CD4-positive, alpha-beta memory T cell (primary cell): Measurements from ENCODE around the gene MS4A2. TPM values are rescaled to one million over a fixed set of nuclear protein-coding genes. Genes with fewer than 3 reads are reported as not detected.
"Not testable (repeated sequence)": the region's sequence is repeated elsewhere in the genome, so short reads cannot be mapped to it uniquely, and the experiment has no call there.

Experiments
- CTCF ChIA-PET: fragments of 350-600 bp; sonication (Branson Sonifier 250); formaldehyde crosslinking; loops from one replicate; lab custom pipeline; 2021; ENCODE audit warnings: inconsistent platforms; ENCODE audit not compliant: partially characterized antibody; lab: Charles Lee
- POLR2A ChIA-PET: fragments of 350-600 bp; sonication (Branson Sonifier 250); formaldehyde crosslinking; loops from one replicate; lab custom pipeline; 2021; ENCODE audit not compliant: partially characterized antibody; lab: Charles Lee
- DNase-seq, 5 donors: peaks; one replicate each; pipeline versions ENCODE4 v3.0.0 to v3.0.0-alpha.2; 2020 to 2022; ENCODE audit warnings: mixed read lengths in 1 of 5
- H3K27ac ChIP-seq: one replicate; pipeline ENCODE4 v1.7.0; 2013; ENCODE audit warnings: low read depth, low read length
- H3K27me3 ChIP-seq: 2 replicates; pipeline ENCODE4 v1.7.0; 2013; ENCODE audit warnings: mild to moderate bottlenecking, low read length, moderate library complexity; ENCODE audit not compliant: insufficient read depth
- H3K36me3 ChIP-seq: 2 replicates; pipeline ENCODE4 v1.7.0; 2013; ENCODE audit warnings: mild to moderate bottlenecking, low read length, moderate library complexity; ENCODE audit not compliant: insufficient read depth
- H3K4me1 ChIP-seq: 2 replicates; pipeline ENCODE4 v1.7.0; 2013; ENCODE audit warnings: mild to moderate bottlenecking, low read length, moderate library complexity; ENCODE audit not compliant: insufficient read depth
- H3K4me3 ChIP-seq, 2 donors: one replicate each; pipeline ENCODE4 v1.7.0; 2013; ENCODE audit warnings: low read length in 2 of 2, mild to moderate bottlenecking in 1 of 2
- H3K9me3 ChIP-seq, 2 donors: one replicate each; pipeline ENCODE4 v1.7.0; 2013; ENCODE audit warnings: low read length in 2 of 2, control low read depth in 1 of 2; ENCODE audit not compliant: control insufficient read depth in 1 of 2
- H3K27ac Mint-ChIP-seq, 7 donors: one replicate each; pipeline ENCODE4 v1.8.0; 2020 to 2021; ENCODE audit warnings: mixed read lengths in 7 of 7, mild to moderate bottlenecking in 6 of 7, inconsistent platforms in 3 of 7, moderate library complexity in 3 of 7
- H3K27me3 Mint-ChIP-seq, 2 donors: one replicate each; pipeline ENCODE4 v1.8.0; 2020 to 2021; ENCODE audit warnings: mixed read lengths in 2 of 2
- H3K36me3 Mint-ChIP-seq, 2 donors: one replicate each; pipeline ENCODE4 v1.8.0; 2020 to 2021; ENCODE audit warnings: mixed read lengths in 2 of 2, inconsistent platforms in 1 of 2, mild to moderate bottlenecking in 1 of 2
- H3K4me1 Mint-ChIP-seq, 4 donors: one replicate each; pipeline ENCODE4 v1.8.0; 2020 to 2021; ENCODE audit warnings: mixed read lengths in 4 of 4, mild to moderate bottlenecking in 1 of 4
- H3K4me3 Mint-ChIP-seq, 8 donors: one replicate each; pipeline ENCODE4 v1.8.0; 2020 to 2021; ENCODE audit warnings: mixed read lengths in 8 of 8, mild to moderate bottlenecking in 7 of 8, moderate library complexity in 6 of 8, inconsistent platforms in 3 of 8
- H3K9me3 Mint-ChIP-seq, 8 donors: one replicate each; pipeline ENCODE4 v1.8.0; 2020 to 2021; ENCODE audit warnings: mixed read lengths in 8 of 8, mild to moderate bottlenecking in 5 of 8, inconsistent platforms in 3 of 8, moderate library complexity in 1 of 8
- intact Hi-C: fragments of 100-400 bp; cut with micrococcal nuclease; formaldehyde crosslinking; loops from one replicate; pipeline ENCODE4 v1.15.1; 2023
- polyA plus RNA-seq, 2 donors: library from polyadenylated mRNA; unstranded; fragments of 300-500 nt; fragmentation: Illumina TruSeq; gene quantifications; one replicate each; pipeline ENCODE4 v1.2.3, GENCODE V29; 2021
- total RNA-seq, 2 experiments: library from RNA; stranded (reverse); gene quantifications; one replicate each; pipeline ENCODE4 v1.2.3, GENCODE V29; 2021

MS4A2 gene
- total RNA-seq (not detected), polyA plus RNA-seq (not detected)

- H3K36me3 ChIP-seq, result no peaks in the 10 kb centered on the region
- ChIA-PET CTCF (no interaction called here), POLR2A (no interaction called here)
- Mint-ChIP-seq H3K27ac (no peak within 1 kb of the TSS), H3K4me1 (no peaks in the 10 kb centered on the region), H3K27me3 (peaks cover 6 to 9% of the 10 kb centered on the region in 2 donors), H3K9me3 (no peaks in the 10 kb centered on the region), H3K36me3 (no peaks in the 10 kb centered on the region), H3K4me3 (no peak within 1 kb of the TSS)
- no peaks in the 10 kb centered on the region for H3K9me3 ChIP-seq
- H3K27me3 ChIP-seq, result no peaks in the 10 kb centered on the region
- H3K4me1 ChIP-seq, result no peaks in the 10 kb centered on the region
- intact Hi-C loops, result no loop called here
- no peak for DNase-seq
- no peak within 1 kb of the TSS for H3K4me3 ChIP-seq
- no peak within 1 kb of the TSS for H3K27ac ChIP-seq
Observed at GRCh38 chr11:60088364-60088763, at the start of gene MS4A2. MS4A2 (plus strand) TSS chr11:60088664; CDS start chr11:60088766, 102 bp downstream.

GRCh38 chr11:60040109-60040508, 48.4 kb upstream of the MS4A2 start, which contains the start of gene OOSP2:
OOSP2 (plus strand) TSS chr11:60040409; CDS start chr11:60040460, 51 bp downstream.
- ChIA-PET POLR2A (no interaction called here), CTCF (no interaction called here)
- no peak for DNase-seq
- intact Hi-C loops, result no loop called here
- Histone ChIP-seq H3K4me1 (no peaks in the 10 kb centered on the region), H3K9me3 (no peaks in the 10 kb centered on the region), H3K4me3 (no peak within 1 kb of the TSS), H3K36me3 (no peaks in the 10 kb centered on the region), H3K27me3 (no peaks in the 10 kb centered on the region), H3K27ac (no peak within 1 kb of the TSS)
- Mint-ChIP-seq H3K4me3 (no peak within 1 kb of the TSS), H3K4me1 (no peaks in the 10 kb centered on the region), H3K27me3 (peaks cover 5 to 7% of the 10 kb centered on the region in 2 donors), H3K27ac (no peak within 1 kb of the TSS), H3K36me3 (no peaks in the 10 kb centered on the region), H3K9me3 (no peaks in the 10 kb centered on the region)

- H3K36me3 ChIP-seq, H3K4me1 Mint-ChIP-seq, H3K27ac ChIP-seq, H3K4me1 ChIP-seq, H3K27ac Mint-ChIP-seq, H3K4me3 ChIP-seq, H3K4me3 Mint-ChIP-seq, CTCF ChIA-PET, H3K36me3 Mint-ChIP-seq, H3K9me3 Mint-ChIP-seq, DNase-seq, intact Hi-C loops, H3K9me3 ChIP-seq, POLR2A ChIA-PET, H3K27me3 ChIP-seq: not testable (repeated sequence)
- peaks cover 7 to 14% of the 10 kb centered on the region in 2 donors for H3K27me3 Mint-ChIP-seq
Observed at GRCh38 chr11:60050422-60050821, 38.0 kb upstream of the MS4A2 start.

GRCh38 chr11:60050839-60051238, 37.6 kb upstream of the MS4A2 start:
- H3K4me1 ChIP-seq, DNase-seq, H3K9me3 Mint-ChIP-seq, intact Hi-C loops, H3K4me3 ChIP-seq, H3K36me3 Mint-ChIP-seq, H3K36me3 ChIP-seq, H3K27me3 ChIP-seq, H3K4me1 Mint-ChIP-seq, H3K4me3 Mint-ChIP-seq, H3K9me3 ChIP-seq, H3K27ac ChIP-seq, CTCF ChIA-PET, H3K27ac Mint-ChIP-seq, POLR2A ChIA-PET: not testable (repeated sequence)
- H3K27me3 Mint-ChIP-seq, result peaks cover 5 to 12% of the 10 kb centered on the region in 2 donors

- Mint-ChIP-seq H3K4me1 (no peaks in the 10 kb centered on the region), H3K9me3 (peaks cover 0 to 7% (median 0%) of the 10 kb centered on the region in 8 donors), H3K27me3 (peaks cover 10 to 15% of the 10 kb centered on the region in 2 donors), H3K36me3 (no peaks in the 10 kb centered on the region), H3K27ac (no peak within 1 kb of the TSS), H3K4me3 (no peak within 1 kb of the TSS)
- no peaks in the 10 kb centered on the region for H3K4me1 ChIP-seq
- H3K4me3 ChIP-seq, result no peak within 1 kb of the TSS
- ChIA-PET CTCF (no interaction called here), POLR2A (no interaction called here)
- no peak for DNase-seq
- intact Hi-C loops, result no loop called here
- no peaks in the 10 kb centered on the region for H3K36me3 ChIP-seq
- no peaks in the 10 kb centered on the region for H3K27me3 ChIP-seq
- H3K9me3 ChIP-seq, result no peaks in the 10 kb centered on the region
- no peak within 1 kb of the TSS for H3K27ac ChIP-seq
Observed at GRCh38 chr11:60056349-60056969, 32.0 kb upstream of the MS4A2 start, which contains the start of gene MS4A3. MS4A3 (plus strand) TSS chr11:60056665; CDS start chr11:60061161, 4,496 bp downstream.

- no peaks in the 10 kb centered on the region for H3K36me3 ChIP-seq
- Mint-ChIP-seq H3K4me1 (no peaks in the 10 kb centered on the region), H3K9me3 (peaks cover 0 to 3% (median 0%) of the 10 kb centered on the region in 8 donors), H3K36me3 (no peaks in the 10 kb centered on the region), H3K4me3 (no peak overlapping the region), H3K27ac (no peak overlapping the region), H3K27me3 (peaks cover 10 to 15% of the 10 kb centered on the region in 2 donors)
- ChIA-PET POLR2A (no interaction called here), CTCF (no interaction called here)
- H3K4me1 ChIP-seq, result no peaks in the 10 kb centered on the region
- no peaks in the 10 kb centered on the region for H3K9me3 ChIP-seq
- intact Hi-C loops, result no loop called here
- no peak overlapping the region for H3K27ac ChIP-seq
- H3K4me3 ChIP-seq, result no peak overlapping the region
- no peak for DNase-seq
- no peaks in the 10 kb centered on the region for H3K27me3 ChIP-seq
Observed at GRCh38 chr11:60059052-60059451, 29.4 kb upstream of the MS4A2 start.

GRCh38 chr11:60059521-60060240, 28.8 kb upstream of the MS4A2 start:
- H3K4me1 ChIP-seq, result no peaks in the 10 kb centered on the region
- POLR2A ChIA-PET, result no interaction called here
- no peaks in the 10 kb centered on the region for H3K27me3 ChIP-seq
- peaks cover 0 to 3% (median 0%) of the 10 kb centered on the region in 8 donors for H3K9me3 Mint-ChIP-seq
- no peaks in the 10 kb centered on the region for H3K9me3 ChIP-seq
- no peak overlapping the region for H3K4me3 ChIP-seq
- no peak overlapping the region for H3K27ac ChIP-seq
- no peaks in the 10 kb centered on the region for H3K36me3 Mint-ChIP-seq
- H3K27ac Mint-ChIP-seq, result no peak overlapping the region
- no peak overlapping the region for H3K4me3 Mint-ChIP-seq
- CTCF ChIA-PET, result no interaction called here
- H3K27me3 Mint-ChIP-seq, result peaks cover 10 to 14% of the 10 kb centered on the region in 2 donors
- intact Hi-C loops, result no loop called here
- no peaks in the 10 kb centered on the region for H3K4me1 Mint-ChIP-seq
- DNase-seq, result no peak
- H3K36me3 ChIP-seq, result no peaks in the 10 kb centered on the region
